ENCODE data around the gene CREB5. TPM values are rescaled to one million over a fixed set of nuclear protein-coding genes. Genes with fewer than 3 reads are reported as not detected.

CREB5 gene
- total RNA-seq, 1 donor from 2014 or later, result 25.7 TPM

DNA sequence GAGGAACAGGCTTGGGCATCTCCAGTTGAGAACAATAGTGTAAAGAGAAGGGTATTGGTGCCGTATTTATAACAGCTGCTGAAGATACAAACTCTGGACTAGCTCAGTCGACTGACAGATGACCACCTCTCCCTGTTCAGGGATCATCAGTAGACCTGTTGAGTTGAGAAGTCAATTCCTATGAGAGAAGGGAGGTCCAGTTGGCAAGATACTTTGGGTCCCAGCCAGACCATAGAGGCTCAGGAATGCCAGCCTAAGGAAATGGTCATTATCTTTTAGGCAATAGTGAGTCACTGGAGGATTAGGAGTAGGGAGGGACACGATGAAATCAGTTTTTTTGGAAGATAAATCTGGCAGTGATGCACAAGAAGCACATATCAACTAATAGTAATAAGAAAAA lies 342.9 kb downstream of the CREB5 start:
- no peak overlapping the region for H3K4me3 ChIP-seq (ENCODE audit: low read depth, low read length)
- TF ChIP-seq, protein P1, sequence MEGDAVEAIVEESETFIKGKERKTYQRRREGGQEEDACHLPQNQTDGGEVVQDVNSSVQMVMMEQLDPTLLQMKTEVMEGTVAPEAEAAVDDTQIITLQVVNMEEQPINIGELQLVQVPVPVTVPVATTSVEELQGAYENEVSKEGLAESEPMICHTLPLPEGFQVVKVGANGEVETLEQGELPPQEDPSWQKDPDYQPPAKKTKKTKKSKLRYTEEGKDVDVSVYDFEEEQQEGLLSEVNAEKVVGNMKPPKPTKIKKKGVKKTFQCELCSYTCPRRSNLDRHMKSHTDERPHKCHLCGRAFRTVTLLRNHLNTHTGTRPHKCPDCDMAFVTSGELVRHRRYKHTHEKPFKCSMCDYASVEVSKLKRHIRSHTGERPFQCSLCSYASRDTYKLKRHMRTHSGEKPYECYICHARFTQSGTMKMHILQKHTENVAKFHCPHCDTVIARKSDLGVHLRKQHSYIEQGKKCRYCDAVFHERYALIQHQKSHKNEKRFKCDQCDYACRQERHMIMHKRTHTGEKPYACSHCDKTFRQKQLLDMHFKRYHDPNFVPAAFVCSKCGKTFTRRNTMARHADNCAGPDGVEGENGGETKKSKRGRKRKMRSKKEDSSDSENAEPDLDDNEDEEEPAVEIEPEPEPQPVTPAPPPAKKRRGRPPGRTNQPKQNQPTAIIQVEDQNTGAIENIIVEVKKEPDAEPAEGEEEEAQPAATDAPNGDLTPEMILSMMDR (conservative IDR thresholded peaks at IDR 0.05; ENCODE audit: low read depth, low read length), result no peak
- DNase-seq (ENCODE audit: low read depth), result no peak

GRCh38 chr7:28758186-28758585 lies 345.9 kb downstream of the CREB5 start:
- H3K4me3 ChIP-seq (ENCODE audit: low read depth, low read length), result no peak overlapping the region
- TF ChIP-seq, protein P1 (conservative IDR thresholded peaks at IDR 0.05; ENCODE audit: low read depth, low read length), result no peak
- no peak for DNase-seq (ENCODE audit: low read depth)

DNA sequence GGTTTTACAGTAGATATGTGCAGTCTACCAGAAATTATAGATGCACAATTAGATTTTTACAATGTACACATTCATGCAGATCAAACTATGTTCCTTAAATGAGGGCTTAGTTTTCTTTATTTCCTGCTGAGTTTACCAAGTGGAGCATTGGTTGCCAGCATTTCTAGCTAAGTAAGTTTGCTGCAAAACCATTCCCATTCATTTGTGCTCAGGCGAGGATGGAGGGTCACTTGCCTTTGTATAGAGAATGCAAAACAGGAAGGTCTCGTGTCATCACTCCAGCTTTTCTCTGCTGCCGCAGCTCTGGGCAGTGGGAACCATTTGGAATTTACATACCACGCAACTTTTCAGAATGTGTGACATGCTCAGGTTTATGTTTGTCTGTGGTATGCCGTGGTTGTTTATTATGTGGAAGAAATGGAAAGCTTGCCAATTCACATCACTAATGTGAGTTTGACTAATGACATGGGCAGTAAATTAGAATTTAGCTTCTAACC lies 347.2 kb downstream of the CREB5 start:
- no peak overlapping the region for H3K4me3 ChIP-seq (ENCODE audit: low read depth, low read length)
- TF ChIP-seq, protein P1 (conservative IDR thresholded peaks at IDR 0.05; ENCODE audit: low read depth, low read length), result no peak
- DNase-seq (ENCODE audit: low read depth), result peak; percentile 25

GRCh38 chr7:28761505-28761904 lies 349.2 kb downstream of the CREB5 start:
- TF ChIP-seq, protein P1 (conservative IDR thresholded peaks at IDR 0.05; ENCODE audit: low read depth, low read length), result no peak
- H3K4me3 ChIP-seq (ENCODE audit: low read depth, low read length), result no peak overlapping the region
- no peak for DNase-seq (ENCODE audit: low read depth)

GRCh38 chr7:28762651-28763050 lies 350.3 kb downstream of the CREB5 start:
- H3K4me3 ChIP-seq (ENCODE audit: low read depth, low read length), result no peak overlapping the region
- TF ChIP-seq, protein P1 (conservative IDR thresholded peaks at IDR 0.05; ENCODE audit: low read depth, low read length), result no peak
- no peak for DNase-seq (ENCODE audit: low read depth)

DNA sequence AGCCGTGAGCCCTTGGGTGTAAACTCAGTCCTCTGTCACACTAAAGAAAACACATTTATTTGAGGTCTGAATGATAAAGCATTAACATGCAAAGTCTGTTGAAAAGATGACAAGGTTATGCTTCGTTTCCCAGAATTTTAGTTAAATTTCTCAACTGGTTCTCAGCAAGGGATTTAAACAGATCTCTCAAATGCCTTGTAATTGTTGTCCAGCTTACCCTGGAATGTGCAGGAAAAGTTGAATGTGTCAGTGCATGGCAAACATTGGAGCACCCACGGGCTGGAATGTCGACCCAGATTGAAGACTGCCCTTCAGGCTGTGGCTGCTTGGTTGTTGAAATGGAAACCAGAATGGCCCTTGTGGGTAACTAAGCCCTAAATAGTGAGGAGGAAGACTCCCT lies 354.0 kb downstream of the CREB5 start:
- no peak for DNase-seq (ENCODE audit: low read depth)
- no peak overlapping the region for H3K4me3 ChIP-seq (ENCODE audit: low read depth, low read length)
- TF ChIP-seq, protein P1 (conservative IDR thresholded peaks at IDR 0.05; ENCODE audit: low read depth, low read length), result no peak

DNA sequence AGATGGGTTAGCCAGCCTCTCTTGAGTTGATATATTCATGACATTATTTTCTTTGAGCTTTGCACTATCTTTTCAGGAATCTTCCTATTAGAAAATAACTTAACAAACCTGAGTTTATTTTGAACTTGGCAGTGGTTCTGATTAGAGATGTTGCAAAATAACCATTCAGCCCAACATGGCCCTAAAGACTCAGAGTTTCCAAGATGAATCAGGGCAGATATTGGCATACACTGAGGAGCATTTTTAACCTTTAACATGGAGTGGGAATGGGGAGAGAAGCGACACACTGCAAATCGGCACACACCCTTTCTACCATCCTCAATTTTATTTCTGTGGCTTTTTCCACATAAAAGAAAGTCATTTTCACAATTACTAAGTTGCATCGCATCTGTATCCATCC lies 355.0 kb downstream of the CREB5 start:
- no peak for DNase-seq (ENCODE audit: low read depth)
- TF ChIP-seq, protein P1 (conservative IDR thresholded peaks at IDR 0.05; ENCODE audit: low read depth, low read length), result no peak
- H3K4me3 ChIP-seq (ENCODE audit: low read depth, low read length), result no peak overlapping the region
